ENCODE results near the gene HACD4. TPM values are rescaled to one million over a fixed set of nuclear protein-coding genes. Genes with fewer than 3 reads are reported as not detected.
A peak's percentile ranks its signal among the peaks of the same experiment; 100 is the strongest.

HACD4 gene
- total RNA-seq, 4 donors from 2014 or later: 1.1 to 4.8 (median 2.7) TPM

DNA sequence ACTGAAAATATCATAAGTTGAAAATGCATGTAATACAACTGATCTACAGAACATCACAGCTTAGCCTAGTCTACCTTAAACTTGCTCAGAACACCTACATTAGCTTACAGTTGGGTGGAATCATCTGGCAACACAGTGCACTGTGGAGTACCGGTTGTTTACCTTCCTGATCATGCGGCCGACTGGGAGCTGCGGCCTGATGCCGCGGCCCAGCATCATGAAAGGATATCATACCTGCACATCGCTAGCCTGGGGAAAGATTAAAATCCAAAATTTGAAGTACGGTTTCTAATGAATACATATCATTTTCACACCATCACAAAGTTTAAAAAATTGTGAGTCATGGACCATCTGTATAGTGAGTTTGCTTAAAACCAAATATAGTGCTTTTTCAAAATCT, 1.8 kb downstream of the HACD4 start:
- intact Hi-C loops (cut with DNase I; ENCODE audit: low total_unique reads) (no loop called here), in situ Hi-C loops (cut with MboI; ENCODE audit: low pct_ligation_motif_present in 1 of 4, low pct_unique_long_range_greater_than_20kb in 1 of 4, low sequenced_read_pairs in 3 of 4) (no loop called here)
- TF ChIP-seq, protein P1, sequence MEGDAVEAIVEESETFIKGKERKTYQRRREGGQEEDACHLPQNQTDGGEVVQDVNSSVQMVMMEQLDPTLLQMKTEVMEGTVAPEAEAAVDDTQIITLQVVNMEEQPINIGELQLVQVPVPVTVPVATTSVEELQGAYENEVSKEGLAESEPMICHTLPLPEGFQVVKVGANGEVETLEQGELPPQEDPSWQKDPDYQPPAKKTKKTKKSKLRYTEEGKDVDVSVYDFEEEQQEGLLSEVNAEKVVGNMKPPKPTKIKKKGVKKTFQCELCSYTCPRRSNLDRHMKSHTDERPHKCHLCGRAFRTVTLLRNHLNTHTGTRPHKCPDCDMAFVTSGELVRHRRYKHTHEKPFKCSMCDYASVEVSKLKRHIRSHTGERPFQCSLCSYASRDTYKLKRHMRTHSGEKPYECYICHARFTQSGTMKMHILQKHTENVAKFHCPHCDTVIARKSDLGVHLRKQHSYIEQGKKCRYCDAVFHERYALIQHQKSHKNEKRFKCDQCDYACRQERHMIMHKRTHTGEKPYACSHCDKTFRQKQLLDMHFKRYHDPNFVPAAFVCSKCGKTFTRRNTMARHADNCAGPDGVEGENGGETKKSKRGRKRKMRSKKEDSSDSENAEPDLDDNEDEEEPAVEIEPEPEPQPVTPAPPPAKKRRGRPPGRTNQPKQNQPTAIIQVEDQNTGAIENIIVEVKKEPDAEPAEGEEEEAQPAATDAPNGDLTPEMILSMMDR (IDR thresholded peaks at IDR 0.05): no peak
- TF ChIP-seq POLR2A (IDR thresholded peaks at IDR 0.05) (no peak), POLR2AphosphoS5 (IDR thresholded peaks at IDR 0.05) (no peak), EP300 (IDR thresholded peaks at IDR 0.05; ENCODE audit: low read depth) (no peak)
- H3K9me3 ChIP-seq: no peaks in the 10 kb centered on the region
- peak overlapping the region; percentile 84 to 90 (median 87) for H3K27ac ChIP-seq
- no peak overlapping the region for H3K4me3 ChIP-seq
- peaks cover 0 to 11% (median 4%) of the 10 kb centered on the region in 4 donors for H3K4me1 ChIP-seq
- no peaks in the 10 kb centered on the region for H3K27me3 ChIP-seq
- H3K36me3 ChIP-seq: no peaks in the 10 kb centered on the region
- no peak for DNase-seq
- WGBS, 2 donors (ENCODE audit: low coverage in 1 of 2): 62% methylated on average over 8 of the region's 8 CpGs; no CpG with 5 or more reads in 1 of the 2 donors

DNA sequence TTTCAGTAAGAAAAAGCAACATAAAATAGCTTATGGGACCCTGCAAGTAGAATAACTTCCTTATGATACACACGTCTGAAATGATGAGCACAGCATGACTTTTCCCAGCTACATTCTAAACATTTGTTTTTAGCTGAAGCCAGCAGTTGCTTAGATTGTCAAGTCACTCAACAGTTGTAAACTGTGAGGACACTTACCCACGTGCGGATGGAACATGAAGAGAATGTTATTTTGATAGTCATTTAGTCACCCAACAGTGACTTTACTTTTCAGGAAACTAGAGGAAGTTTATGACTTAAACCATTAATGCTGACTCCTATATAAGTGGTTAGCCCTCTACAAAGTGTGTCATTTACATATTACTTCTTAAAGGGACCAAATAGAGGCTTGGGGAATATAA, 3.0 kb downstream of the HACD4 start:
- intact Hi-C loops (cut with DNase I; ENCODE audit: low total_unique reads) (no loop called here), in situ Hi-C loops (cut with MboI; ENCODE audit: low pct_ligation_motif_present in 1 of 4, low pct_unique_long_range_greater_than_20kb in 1 of 4, low sequenced_read_pairs in 3 of 4) (no loop called here)

GRCh38 chr9:21027295-21027694, 4.1 kb downstream of the HACD4 start:
- H3K9me3 ChIP-seq: no peaks in the 10 kb centered on the region
- DNase-seq: no peak
- intact Hi-C loops (cut with DNase I; ENCODE audit: low total_unique reads): no loop called here
- no peaks in the 10 kb centered on the region for H3K27me3 ChIP-seq
- WGBS, 2 donors (ENCODE audit: low coverage in 1 of 2): 69 to 70% methylated on average over 4 of the region's 4 CpGs
- in situ Hi-C loops (cut with MboI; ENCODE audit: low pct_ligation_motif_present in 1 of 4, low pct_unique_long_range_greater_than_20kb in 1 of 4, low sequenced_read_pairs in 3 of 4): no loop called here
- no peaks in the 10 kb centered on the region for H3K36me3 ChIP-seq
- H3K4me3 ChIP-seq: no peak overlapping the region
- H3K27ac ChIP-seq: peak overlapping the region in 3 of 4 donors; percentile 2 to 25 (median 15)
- peaks cover 0 to 11% (median 4%) of the 10 kb centered on the region in 4 donors for H3K4me1 ChIP-seq
- TF ChIP-seq EP300 (IDR thresholded peaks at IDR 0.05; ENCODE audit: low read depth) (no peak), POLR2AphosphoS5 (IDR thresholded peaks at IDR 0.05) (no peak), POLR2A (IDR thresholded peaks at IDR 0.05) (no peak)
- TF ChIP-seq, protein P1 (IDR thresholded peaks at IDR 0.05): no peak

More for the DNA sequence above, 3.0 kb downstream of the HACD4 start:
- 29% methylated on average over 1 to 3 of the region's 3 CpGs for WGBS, 2 donors (ENCODE audit: low coverage in 1 of 2)
- Histone ChIP-seq H3K4me3 (no peak overlapping the region), H3K36me3 (no peaks in the 10 kb centered on the region), H3K4me1 (peaks cover 0 to 11% (median 4%) of the 10 kb centered on the region in 4 donors), H3K27ac (peak overlapping the region; percentile 30 to 89 (median 46)), H3K27me3 (no peaks in the 10 kb centered on the region), H3K9me3 (no peaks in the 10 kb centered on the region)
- no peak for DNase-seq
- TF ChIP-seq POLR2A (IDR thresholded peaks at IDR 0.05) (no peak), EP300 (IDR thresholded peaks at IDR 0.05; ENCODE audit: low read depth) (no peak)
- TF ChIP-seq, protein P1 (IDR thresholded peaks at IDR 0.05): no peak

DNA sequence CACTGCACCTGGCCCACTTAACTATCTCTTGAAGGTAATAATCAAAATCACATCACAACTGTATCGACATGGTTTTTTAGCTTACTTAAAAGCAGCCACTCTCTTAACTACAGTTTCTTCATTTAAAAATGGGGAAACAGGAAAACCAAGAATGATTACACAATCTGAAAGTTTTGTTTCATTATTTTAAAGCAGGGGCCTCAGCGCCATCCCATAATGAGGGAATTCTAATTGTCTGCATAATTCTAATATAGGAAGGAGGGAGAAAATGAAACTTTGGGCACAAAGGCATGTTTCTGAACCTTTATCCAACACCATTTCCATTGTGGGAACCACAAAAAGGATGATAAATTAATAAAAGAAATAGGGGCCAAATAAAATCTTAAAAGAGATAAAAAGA, 7.6 kb downstream of the HACD4 start:
- intact Hi-C loops (cut with DNase I; ENCODE audit: low total_unique reads) (no loop called here), in situ Hi-C loops (cut with MboI; ENCODE audit: low pct_ligation_motif_present in 1 of 4, low pct_unique_long_range_greater_than_20kb in 1 of 4, low sequenced_read_pairs in 3 of 4) (no loop called here)
- Histone ChIP-seq H3K4me1 (peaks cover 0 to 4% (median 0%) of the 10 kb centered on the region in 4 donors), H3K9me3 (no peaks in the 10 kb centered on the region), H3K4me3 (no peak overlapping the region), H3K27me3 (no peaks in the 10 kb centered on the region), H3K36me3 (no peaks in the 10 kb centered on the region), H3K27ac (no peak overlapping the region)
- TF ChIP-seq, protein P1 (IDR thresholded peaks at IDR 0.05): no peak
- TF ChIP-seq POLR2A (IDR thresholded peaks at IDR 0.05): no peak
- no peak for TF ChIP-seq POLR2AphosphoS5 (IDR thresholded peaks at IDR 0.05)
- no peak for TF ChIP-seq EP300 (IDR thresholded peaks at IDR 0.05; ENCODE audit: low read depth)
- 71 to 82% methylated on average over 2 of the region's 2 CpGs for WGBS, 2 donors (ENCODE audit: low coverage in 1 of 2)
- DNase-seq: no peak
